ENCODE data around the gene PROM1. TPM values are rescaled to one million over a fixed set of nuclear protein-coding genes. Genes with fewer than 3 reads are reported as not detected.

PROM1 gene
- polyA plus RNA-seq, 3 donors = not detected

GRCh38 chr4:15944895-15945294 lies 138.9 kb downstream of the PROM1 start:
- Mint-ChIP-seq H3K27me3 (ENCODE audit: low read depth in 3 of 3) (peaks cover 0 to 6% (median 0%) of the 10 kb centered on the region in 3 donors), H3K4me1 (peaks cover 12% of the 10 kb centered on the region)
- no CpG with 5 or more reads among the region's 2 CpGs for WGBS (ENCODE audit: insufficient coverage)

GRCh38 chr4:15942283-15942682 lies 141.5 kb downstream of the PROM1 start:
- no peaks in the 10 kb centered on the region for H3K36me3 ChIP-seq (replicated peaks in 1 of 2; ENCODE audit: control insufficient read depth in 1 of 2, insufficient read depth in 2 of 2, low read length in 2 of 2)
- H2AFZ ChIP-seq (ENCODE audit: insufficient read depth, low read depth, low read length, poor library complexity, severe bottlenecking) = no peak overlapping the region
- no peak overlapping the region for H3K27ac ChIP-seq (ENCODE audit: low read depth in 1 of 2, low read length in 2 of 2)
- intact Hi-C loops (cut with micrococcal nuclease) = no loop called here
- H3K9ac ChIP-seq (ENCODE audit: insufficient read depth, low read length, poor library complexity, severe bottlenecking) = no peak overlapping the region
- Mint-ChIP-seq H3K27me3 (ENCODE audit: low read depth in 3 of 3) (peaks cover 0 to 7% (median 0%) of the 10 kb centered on the region in 3 donors), H3K36me3 (no peaks in the 10 kb centered on the region), H3K9me3 (peaks cover 0 to 2% (median 0%) of the 10 kb centered on the region in 7 donors), H3K4me3 (no peak overlapping the region), H3K4me1 (peaks cover 12% of the 10 kb centered on the region), H3K27ac (no peak overlapping the region)
- no peak for DNase-seq
- H4K20me1 ChIP-seq (ENCODE audit: insufficient read depth, low read length) = no peaks in the 10 kb centered on the region
- no peak overlapping the region for H3K4me2 ChIP-seq (replicated peaks; ENCODE audit: extremely low read depth, low read length, poor library complexity, severe bottlenecking)
- no peaks in the 10 kb centered on the region for H3K9me3 ChIP-seq (replicated peaks in 1 of 2; ENCODE audit: control insufficient read depth in 1 of 2, insufficient read depth in 1 of 2, low read length in 2 of 2)
- TF ChIP-seq CTCF (IDR thresholded peaks at IDR 0.05) = no peak
- H3K79me2 ChIP-seq (ENCODE audit: insufficient read depth, low read length) = no peaks in the 10 kb centered on the region
- 100% methylated on average over 1 of the region's 1 CpG for WGBS (ENCODE audit: insufficient coverage)
- peaks cover 12 to 14% of the 10 kb centered on the region in 2 donors for H3K4me1 ChIP-seq (ENCODE audit: control insufficient read depth in 1 of 2, insufficient read depth in 2 of 2, low read length in 2 of 2)
- no peak overlapping the region for H3K4me3 ChIP-seq (replicated peaks in 1 of 3; ENCODE audit: low read depth in 2 of 3, low read length in 3 of 3)
- no peaks in the 10 kb centered on the region for H3K27me3 ChIP-seq (ENCODE audit: control insufficient read depth in 2 of 2, insufficient read depth in 2 of 2, low read length in 2 of 2)

More at GRCh38 chr4:15944895-15945294, 138.9 kb downstream of the PROM1 start:
- H4K20me1 ChIP-seq (ENCODE audit: insufficient read depth, low read length) = no peaks in the 10 kb centered on the region
- H3K4me3 Mint-ChIP-seq = no peak overlapping the region
- no peak overlapping the region for H3K9ac ChIP-seq (ENCODE audit: insufficient read depth, low read length, poor library complexity, severe bottlenecking)
- intact Hi-C loops (cut with micrococcal nuclease) = no loop called here
- H2AFZ ChIP-seq (ENCODE audit: insufficient read depth, low read depth, low read length, poor library complexity, severe bottlenecking) = no peak overlapping the region
- no peak overlapping the region for H3K4me3 ChIP-seq (replicated peaks in 1 of 3; ENCODE audit: low read depth in 2 of 3, low read length in 3 of 3)
- no peak for DNase-seq
- TF ChIP-seq CTCF (IDR thresholded peaks at IDR 0.05) = no peak
- H3K79me2 ChIP-seq (ENCODE audit: insufficient read depth, low read length) = no peaks in the 10 kb centered on the region
- H3K27ac ChIP-seq (ENCODE audit: low read depth in 1 of 2, low read length in 2 of 2) = no peak overlapping the region
- H3K36me3 Mint-ChIP-seq = no peaks in the 10 kb centered on the region
- peaks cover 12 to 14% of the 10 kb centered on the region in 2 donors for H3K4me1 ChIP-seq (ENCODE audit: control insufficient read depth in 1 of 2, insufficient read depth in 2 of 2, low read length in 2 of 2)
- no peaks in the 10 kb centered on the region for H3K9me3 ChIP-seq (replicated peaks in 1 of 2; ENCODE audit: control insufficient read depth in 1 of 2, insufficient read depth in 1 of 2, low read length in 2 of 2)
- no peak overlapping the region for H3K4me2 ChIP-seq (replicated peaks; ENCODE audit: extremely low read depth, low read length, poor library complexity, severe bottlenecking)
- H3K27me3 ChIP-seq (ENCODE audit: control insufficient read depth in 2 of 2, insufficient read depth in 2 of 2, low read length in 2 of 2) = no peaks in the 10 kb centered on the region
- H3K36me3 ChIP-seq (replicated peaks in 1 of 2; ENCODE audit: control insufficient read depth in 1 of 2, insufficient read depth in 2 of 2, low read length in 2 of 2) = no peaks in the 10 kb centered on the region
- H3K9me3 Mint-ChIP-seq = peaks cover 0 to 2% (median 0%) of the 10 kb centered on the region in 7 donors
- peak overlapping the region in 1 of 7 donors; percentile 36 for H3K27ac Mint-ChIP-seq

All from CD14-positive monocyte (primary cell).